ENCODE results near the gene RAB3GAP2.
A peak's percentile ranks its signal among the peaks of the same experiment; 100 is the strongest.
"Not testable (repeated sequence)": the region's sequence is repeated elsewhere in the genome, so short reads cannot be mapped to it uniquely, and the experiment has no call there.

RAB3GAP2 gene

GRCh38 chr1:220221670-220222069 is 50.6 kb downstream of the RAB3GAP2 start:
- no peak for TF ChIP-seq JUND (IDR thresholded peaks at IDR 0.05; ENCODE audit: low read depth)
- in situ Hi-C loops (cut with HindIII; ENCODE audit: low pct_unique_long_range_greater_than_20kb, low sequenced_read_pairs), result no loop called here

GRCh38 chr1:220221269-220221668 is 51.0 kb downstream of the RAB3GAP2 start:
- no peak for DNase-seq (ENCODE audit: low read depth in 1 of 2, low spot score in 1 of 2)
- in situ Hi-C loops (cut with HindIII; ENCODE audit: low pct_unique_long_range_greater_than_20kb, low sequenced_read_pairs), result no loop called here
- no peak for TF ChIP-seq JUND (IDR thresholded peaks at IDR 0.05; ENCODE audit: low read depth)

More at GRCh38 chr1:220221670-220222069, 50.6 kb downstream of the RAB3GAP2 start:
- no peak for DNase-seq (ENCODE audit: low read depth in 1 of 2, low spot score in 1 of 2)

- DNase-seq (ENCODE audit: low read depth in 1 of 2, low spot score in 1 of 2); in situ Hi-C loops (cut with HindIII; ENCODE audit: low pct_unique_long_range_greater_than_20kb, low sequenced_read_pairs): not testable (repeated sequence)
Measured at GRCh38 chr1:220220699-220221040, 51.6 kb downstream of the RAB3GAP2 start.

GRCh38 chr1:220219865-220220698 is 52.2 kb downstream of the RAB3GAP2 start:
- no peak for DNase-seq (ENCODE audit: low read depth in 1 of 2, low spot score in 1 of 2)
- in situ Hi-C loops (cut with HindIII; ENCODE audit: low pct_unique_long_range_greater_than_20kb, low sequenced_read_pairs), result no loop called here
- TF ChIP-seq JUND (IDR thresholded peaks at IDR 0.05; ENCODE audit: low read depth), result no peak

GRCh38 chr1:220219136-220219442 is 53.2 kb downstream of the RAB3GAP2 start:
- no peak for TF ChIP-seq JUND (IDR thresholded peaks at IDR 0.05; ENCODE audit: low read depth)
- DNase-seq (ENCODE audit: low read depth in 1 of 2, low spot score in 1 of 2), result no peak
- in situ Hi-C loops (cut with HindIII; ENCODE audit: low pct_unique_long_range_greater_than_20kb, low sequenced_read_pairs), result no loop called here

- peak; percentile 50 to 81 for DNase-seq (ENCODE audit: low read depth in 1 of 2, low spot score in 1 of 2)
- in situ Hi-C loops (cut with HindIII; ENCODE audit: low pct_unique_long_range_greater_than_20kb, low sequenced_read_pairs), result not testable (repeated sequence)
Measured at GRCh38 chr1:220218397-220219135, 53.7 kb downstream of the RAB3GAP2 start.

GRCh38 chr1:220217383-220217988 is 54.8 kb downstream of the RAB3GAP2 start:
- in situ Hi-C loops (cut with HindIII; ENCODE audit: low pct_unique_long_range_greater_than_20kb, low sequenced_read_pairs), result no loop called here
- peak; percentile 48 to 71 for DNase-seq (ENCODE audit: low read depth in 1 of 2, low spot score in 1 of 2)
- TF ChIP-seq JUND (IDR thresholded peaks at IDR 0.05; ENCODE audit: low read depth), result no peak

- DNase-seq (ENCODE audit: low read depth in 1 of 2, low spot score in 1 of 2), result no peak
- no peak for TF ChIP-seq JUND (IDR thresholded peaks at IDR 0.05; ENCODE audit: low read depth)
- in situ Hi-C loops (cut with HindIII; ENCODE audit: low pct_unique_long_range_greater_than_20kb, low sequenced_read_pairs), result no loop called here
Measured at GRCh38 chr1:220213382-220213983, 58.8 kb downstream of the RAB3GAP2 start.

GRCh38 chr1:220207411-220207810 is 64.8 kb downstream of the RAB3GAP2 start:
- no peak for TF ChIP-seq JUND (IDR thresholded peaks at IDR 0.05; ENCODE audit: low read depth)
- in situ Hi-C loops (cut with HindIII; ENCODE audit: low pct_unique_long_range_greater_than_20kb, low sequenced_read_pairs), result no loop called here
- DNase-seq (ENCODE audit: low read depth in 1 of 2, low spot score in 1 of 2), result no peak

- DNase-seq (ENCODE audit: low read depth in 1 of 2, low spot score in 1 of 2); in situ Hi-C loops (cut with HindIII; ENCODE audit: low pct_unique_long_range_greater_than_20kb, low sequenced_read_pairs): not testable (repeated sequence)
Measured at GRCh38 chr1:220204758-220205157, 67.5 kb downstream of the RAB3GAP2 start.

GRCh38 chr1:220203816-220204215 is 68.4 kb downstream of the RAB3GAP2 start:
- no peak for TF ChIP-seq JUND (IDR thresholded peaks at IDR 0.05; ENCODE audit: low read depth)
- DNase-seq (ENCODE audit: low read depth in 1 of 2, low spot score in 1 of 2), result no peak
- in situ Hi-C loops (cut with HindIII; ENCODE audit: low pct_unique_long_range_greater_than_20kb, low sequenced_read_pairs), result no loop called here

- TF ChIP-seq JUND (IDR thresholded peaks at IDR 0.05; ENCODE audit: low read depth), result no peak
- in situ Hi-C loops (cut with HindIII; ENCODE audit: low pct_unique_long_range_greater_than_20kb, low sequenced_read_pairs), result no loop called here
Measured at GRCh38 chr1:220198186-220199005, 73.9 kb downstream of the RAB3GAP2 start.

More at GRCh38 chr1:220198186-220199005, 73.9 kb downstream of the RAB3GAP2 start:
- no peak for DNase-seq (ENCODE audit: low read depth in 1 of 2, low spot score in 1 of 2)
